Gastroesophageal sphincter (tissue), 3 donors: ENCODE measurements around the gene STAG3.
"Not testable (repeated sequence)": the region's sequence is repeated elsewhere in the genome, so short reads cannot be mapped to it uniquely, and the experiment has no call there.

Experiments
- EP300 ChIP-seq: sonication (generic); formaldehyde crosslinking; IDR thresholded peaks from one replicate; pipeline ENCODE4 v1.6.1; 2017; ENCODE audit warnings: antibody characterized with exemption, mild to moderate bottlenecking
- POLR2A ChIP-seq, 2 donors: fragments of 450-650 bp; IDR thresholded peaks; one replicate each; pipeline ENCODE4 v1.6.1; 2017; ENCODE audit warnings: antibody characterized with exemption in 2 of 2, mild to moderate bottlenecking in 2 of 2, moderate library complexity in 1 of 2
- POLR2AphosphoS5 ChIP-seq: sonication (generic); formaldehyde crosslinking; IDR thresholded peaks from one replicate; pipeline ENCODE4 v1.6.1; 2017; ENCODE audit warnings: antibody characterized with exemption
- TF ChIP-seq, protein P1 (sequence below), 4 experiments: fragments of 200-600 bp in 2 of 4; fragments of 450-650 bp in 2 of 4; sonication (generic) in 1 of 4; IDR thresholded peaks; one replicate each; pipeline ENCODE4 v1.5.1; 2017 to 2019; ENCODE audit warnings: antibody characterized with exemption in 4 of 4, mild to moderate bottlenecking in 2 of 4, moderate library complexity in 2 of 4

DNA sequence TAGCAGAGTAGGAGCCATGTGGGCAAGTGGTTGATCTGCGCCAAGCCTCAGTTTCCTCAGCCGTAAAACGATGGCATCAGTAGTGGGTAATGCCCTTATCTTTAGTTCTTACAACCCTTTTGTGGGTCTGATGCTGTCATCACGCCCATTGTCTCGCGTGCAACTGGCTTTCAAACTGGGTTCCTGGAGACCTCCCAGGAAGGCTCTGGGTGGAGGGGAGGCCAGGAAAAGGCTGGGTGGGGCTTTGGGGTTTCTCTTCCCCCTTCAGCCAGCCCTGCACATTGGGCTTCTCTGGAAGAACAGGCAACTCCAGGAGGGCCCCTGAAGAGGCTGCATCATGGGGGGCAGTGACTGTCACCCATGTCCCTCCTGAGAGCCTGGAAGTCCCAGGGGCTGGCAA lies 47.2 kb downstream of the STAG3 start:
- TF ChIP-seq POLR2AphosphoS5; POLR2A (IDR thresholded peaks at IDR 0.05); EP300: not testable (repeated sequence)
- TF ChIP-seq, protein P1, sequence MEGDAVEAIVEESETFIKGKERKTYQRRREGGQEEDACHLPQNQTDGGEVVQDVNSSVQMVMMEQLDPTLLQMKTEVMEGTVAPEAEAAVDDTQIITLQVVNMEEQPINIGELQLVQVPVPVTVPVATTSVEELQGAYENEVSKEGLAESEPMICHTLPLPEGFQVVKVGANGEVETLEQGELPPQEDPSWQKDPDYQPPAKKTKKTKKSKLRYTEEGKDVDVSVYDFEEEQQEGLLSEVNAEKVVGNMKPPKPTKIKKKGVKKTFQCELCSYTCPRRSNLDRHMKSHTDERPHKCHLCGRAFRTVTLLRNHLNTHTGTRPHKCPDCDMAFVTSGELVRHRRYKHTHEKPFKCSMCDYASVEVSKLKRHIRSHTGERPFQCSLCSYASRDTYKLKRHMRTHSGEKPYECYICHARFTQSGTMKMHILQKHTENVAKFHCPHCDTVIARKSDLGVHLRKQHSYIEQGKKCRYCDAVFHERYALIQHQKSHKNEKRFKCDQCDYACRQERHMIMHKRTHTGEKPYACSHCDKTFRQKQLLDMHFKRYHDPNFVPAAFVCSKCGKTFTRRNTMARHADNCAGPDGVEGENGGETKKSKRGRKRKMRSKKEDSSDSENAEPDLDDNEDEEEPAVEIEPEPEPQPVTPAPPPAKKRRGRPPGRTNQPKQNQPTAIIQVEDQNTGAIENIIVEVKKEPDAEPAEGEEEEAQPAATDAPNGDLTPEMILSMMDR (IDR thresholded peaks at IDR 0.05): not testable (repeated sequence)
